HG03095 (cell line): ENCODE results near the gene RBM39.
A peak's percentile ranks its signal among the peaks of the same experiment; 100 is the strongest.
"Not testable (repeated sequence)": the region's sequence is repeated elsewhere in the genome, so short reads cannot be mapped to it uniquely, and the experiment has no call there.

Source experiments
- ATAC-seq: cut with Tn5 transposase; IDR thresholded peaks from one replicate; pipeline ENCODE4 v1.9.1; 2021; ENCODE audit warnings: moderate library complexity; ENCODE audit not compliant: unreplicated experiment

The RBM39 gene

GRCh38 chr20:35756404-35756803 is 14.3 kb upstream of the RBM39 start:
- no peak for ATAC-seq

- no peak for ATAC-seq
Measured at GRCh38 chr20:35750611-35751010, 8.6 kb upstream of the RBM39 start.

GRCh38 chr20:35744492-35744841 is 2.4 kb upstream of the RBM39 start:
- ATAC-seq: not testable (repeated sequence)

- no peak for ATAC-seq
Measured at GRCh38 chr20:35743693-35744491, 1.8 kb upstream of the RBM39 start.

- peak; percentile 26 for ATAC-seq
Measured at GRCh38 chr20:35742741-35743523, 872 bp upstream of the RBM39 start.

GRCh38 chr20:35739294-35740163 is 2.5 kb downstream of the RBM39 start:
- no peak for ATAC-seq

- no peak for ATAC-seq
Measured at GRCh38 chr20:35738410-35739179, 3.5 kb downstream of the RBM39 start.

GRCh38 chr20:35737865-35738333 is 4.2 kb downstream of the RBM39 start:
- no peak for ATAC-seq

GRCh38 chr20:35735826-35736470 is 6.1 kb downstream of the RBM39 start:
- no peak for ATAC-seq

- no peak for ATAC-seq
Measured at GRCh38 chr20:35734777-35735649, 7.0 kb downstream of the RBM39 start.

- ATAC-seq: no peak
Measured at GRCh38 chr20:35734374-35734773, 7.7 kb downstream of the RBM39 start.

- no peak for ATAC-seq
Measured at GRCh38 chr20:35732644-35732982, 9.4 kb downstream of the RBM39 start.

GRCh38 chr20:35731862-35732643 is 10.0 kb downstream of the RBM39 start:
- no peak for ATAC-seq

GRCh38 chr20:35731469-35731788 is 10.6 kb downstream of the RBM39 start:
- no peak for ATAC-seq

GRCh38 chr20:35730583-35731468 is 11.2 kb downstream of the RBM39 start:
- ATAC-seq: no peak

- no peak for ATAC-seq
Measured at GRCh38 chr20:35729836-35730582, 12.1 kb downstream of the RBM39 start.

- no peak for ATAC-seq
Measured at GRCh38 chr20:35729283-35729807, 12.7 kb downstream of the RBM39 start.
